Erythroblast (primary cell): Measurements from ENCODE around the gene ZNF878.

ENCODE experiments used
- GATA1 ChIP-seq: IDR thresholded peaks from 2 replicates; pipeline ENCODE4 v1.6.1; 2011; ENCODE audit warnings: low read depth, mild to moderate bottlenecking, control low read depth, low read length, moderate library complexity
- POLR2A ChIP-seq: IDR thresholded peaks from 2 replicates; pipeline ENCODE4 v1.6.1; 2011; ENCODE audit warnings: mild to moderate bottlenecking, low read length

GRCh38 chr19:12043752-12044422, 8.9 kb downstream of the ZNF878 start:
- TF ChIP-seq POLR2A (no peak), GATA1 (no peak)
